IPS DF 19.7 (cell line): ENCODE measurements around the gene CDK6.

Experiments
- DNase-seq: peaks from one replicate; pipeline ENCODE4 v3.0.0-alpha.2; 2013; ENCODE audit warnings: low read depth, low spot score

Gene CDK6

DNA sequence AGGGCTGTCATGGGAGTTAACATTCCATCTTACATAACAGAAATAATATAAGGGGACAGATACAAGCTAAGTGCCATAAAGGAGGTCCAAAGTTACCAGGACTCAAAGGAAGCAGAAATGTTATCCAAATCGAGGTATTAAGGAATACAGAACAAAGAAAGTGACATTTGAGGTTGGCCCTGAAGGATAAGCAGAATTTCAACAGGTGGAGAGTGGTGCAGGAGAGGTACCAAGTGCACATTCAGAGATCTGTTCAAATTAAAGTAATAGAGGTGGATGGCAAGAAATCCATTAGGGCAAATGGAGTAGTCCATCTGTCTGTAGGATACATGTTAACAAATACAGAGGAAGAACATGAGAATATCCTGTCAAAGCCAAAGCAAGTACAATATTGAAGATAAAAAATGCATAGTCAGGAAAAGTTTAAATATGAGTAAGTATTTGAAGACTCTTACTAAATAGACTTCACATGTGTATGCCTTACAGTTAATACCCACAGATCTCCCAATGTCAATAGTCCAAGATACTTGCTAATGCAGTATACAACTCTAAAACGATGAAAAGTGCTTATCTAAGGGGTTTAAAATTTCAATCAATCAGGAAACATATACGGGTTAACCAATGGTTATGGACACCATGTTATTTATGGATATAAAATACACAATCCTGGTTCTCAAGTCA is 10.0 kb downstream of the CDK6 start:
- DNase-seq = no peak

GRCh38 chr7:92824901-92825480 is 11.4 kb downstream of the CDK6 start:
- no peak for DNase-seq

- DNase-seq = no peak
Measured at GRCh38 chr7:92824450-92824849, 11.9 kb downstream of the CDK6 start.

- DNase-seq = no peak
Measured at GRCh38 chr7:92823042-92823441, 13.3 kb downstream of the CDK6 start.

- DNase-seq = no peak
Measured at GRCh38 chr7:92820191-92820590, 16.2 kb downstream of the CDK6 start.

DNA sequence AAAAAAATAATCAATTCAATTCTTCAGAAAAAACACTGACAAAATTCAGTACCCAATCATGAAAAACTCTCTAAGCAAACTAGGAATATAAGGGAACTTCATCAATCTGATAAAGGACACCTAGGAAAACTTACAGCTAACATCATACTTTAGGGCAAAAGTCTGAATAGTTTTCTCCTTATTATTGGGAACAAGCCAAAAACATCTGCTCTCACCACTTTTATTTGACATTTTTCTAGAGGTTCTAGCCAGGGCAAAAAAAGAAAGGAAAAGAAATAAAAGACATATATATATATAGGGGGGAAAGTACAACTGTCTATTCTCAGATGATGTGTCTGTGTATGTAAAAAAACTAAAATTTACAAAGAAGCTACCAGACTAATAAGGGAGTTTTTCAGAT is 19.0 kb downstream of the CDK6 start:
- DNase-seq = no peak

DNA sequence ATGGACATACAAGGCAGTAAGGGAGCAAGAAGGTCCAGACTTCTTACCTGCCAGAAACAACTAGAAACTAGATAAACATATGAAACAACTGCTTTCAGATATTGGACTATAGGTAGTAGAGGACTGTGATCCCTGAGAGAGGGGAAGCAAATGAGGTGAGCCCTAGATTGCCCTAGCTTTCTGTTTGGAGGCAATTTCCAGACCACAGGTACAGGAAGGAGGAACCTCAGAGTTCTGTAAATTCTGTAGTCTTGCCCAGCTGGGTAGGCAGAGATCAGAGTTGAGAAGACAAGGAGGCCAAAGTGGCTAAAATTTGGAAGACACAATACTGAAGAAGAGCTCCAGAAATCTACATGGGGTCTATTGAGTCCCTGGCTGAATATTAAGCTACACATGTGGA is 21.0 kb downstream of the CDK6 start:
- DNase-seq = no peak

- DNase-seq = no peak
Measured at GRCh38 chr7:92813390-92814024, 22.9 kb downstream of the CDK6 start.

GRCh38 chr7:92811158-92811557 is 25.2 kb downstream of the CDK6 start:
- DNase-seq = no peak

DNA sequence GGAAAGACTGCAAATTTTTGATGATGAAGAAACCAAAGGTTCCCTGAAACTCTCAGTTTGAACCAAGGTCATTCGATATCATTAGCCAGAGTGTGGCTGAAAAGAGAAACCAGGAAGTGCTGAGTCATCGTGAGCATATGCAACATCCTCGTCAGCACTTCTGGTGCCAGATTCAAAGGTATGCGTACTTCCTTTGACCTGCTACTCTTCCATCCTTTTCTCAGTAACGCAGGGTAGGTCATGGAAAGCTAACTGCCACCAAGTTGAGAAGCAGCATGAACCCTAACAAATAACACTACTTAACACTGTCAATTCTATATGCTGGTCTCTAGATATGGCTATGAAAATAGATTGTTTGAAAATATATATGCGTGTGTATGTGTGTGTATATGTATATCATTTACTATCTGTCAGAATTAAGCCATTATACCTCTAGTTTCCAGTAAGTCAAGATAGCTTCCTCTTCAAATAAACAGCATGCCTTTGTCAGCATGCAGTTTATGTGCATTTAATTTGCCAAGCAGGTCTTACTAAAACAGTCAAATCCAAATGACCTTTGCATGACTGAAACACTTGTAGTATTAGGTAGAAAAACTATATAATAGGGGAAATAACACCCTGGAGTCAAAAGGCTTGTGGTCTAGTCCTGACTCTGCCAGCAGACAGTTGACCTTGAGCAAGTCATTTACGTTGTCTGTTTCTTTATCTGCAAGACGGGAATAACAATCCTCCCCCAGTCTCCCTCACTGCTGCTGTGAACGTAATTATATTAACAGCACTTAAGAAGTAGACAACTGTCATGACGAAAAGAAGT is 26.4 kb downstream of the CDK6 start:
- no peak for DNase-seq

DNA sequence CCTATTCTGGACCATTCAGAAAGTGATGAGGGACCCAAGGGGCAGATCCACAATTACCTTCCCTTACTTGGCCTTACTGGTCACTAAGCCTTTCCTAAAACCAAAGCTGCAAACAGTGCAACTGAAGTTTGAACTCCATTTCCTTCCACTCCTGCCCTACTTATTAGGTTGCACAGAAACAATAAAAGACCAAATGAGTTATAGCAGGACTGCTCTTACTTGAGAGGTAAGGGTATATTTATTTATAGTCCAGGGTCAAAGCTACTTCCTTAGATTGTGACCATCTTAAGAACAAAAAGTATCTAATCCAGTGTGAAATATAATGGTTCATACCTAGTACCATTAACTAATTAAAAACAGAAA is 27.0 kb downstream of the CDK6 start:
- no peak for DNase-seq

DNA sequence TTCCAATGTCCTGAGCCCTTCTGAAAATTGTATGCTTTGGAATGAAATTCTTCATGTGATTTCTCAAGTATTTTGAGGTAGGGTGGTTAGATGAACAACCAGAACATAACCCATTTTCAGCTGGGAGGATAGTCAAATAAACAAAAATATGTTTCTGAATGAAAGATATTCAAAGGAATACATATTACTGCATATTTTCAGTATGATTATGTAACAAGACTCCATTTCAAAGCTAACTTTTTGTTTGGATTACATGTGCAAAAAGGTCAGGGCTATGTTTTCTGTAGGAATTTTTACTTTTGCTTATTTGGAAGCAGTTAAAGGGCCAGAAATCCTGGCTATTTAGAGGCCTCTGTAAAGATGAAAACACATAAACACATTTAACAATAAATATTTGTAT is 27.7 kb downstream of the CDK6 start:
- no peak for DNase-seq

- DNase-seq = no peak
Measured at GRCh38 chr7:92808006-92808405, 28.4 kb downstream of the CDK6 start.

GRCh38 chr7:92806496-92806895 is 29.9 kb downstream of the CDK6 start:
- no peak for DNase-seq

DNA sequence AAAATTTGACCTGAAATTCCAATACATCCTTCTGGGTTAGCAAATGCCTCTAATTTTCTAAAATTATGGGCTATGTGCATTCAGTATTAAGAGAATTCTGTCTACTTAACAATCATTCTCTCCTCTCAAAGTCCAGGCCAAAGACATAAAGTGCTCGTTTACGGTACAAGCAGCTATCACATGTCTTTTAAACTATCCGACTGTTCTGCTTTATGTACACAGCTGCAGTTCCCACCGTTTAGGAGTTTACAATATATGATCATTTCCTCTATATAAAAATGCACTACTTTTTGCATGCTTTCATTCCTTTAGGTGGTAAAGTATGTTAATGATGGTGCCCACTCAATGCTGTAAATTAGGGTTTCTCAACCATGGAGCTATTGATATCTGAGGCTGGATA is 34.0 kb downstream of the CDK6 start:
- no peak for DNase-seq

DNA sequence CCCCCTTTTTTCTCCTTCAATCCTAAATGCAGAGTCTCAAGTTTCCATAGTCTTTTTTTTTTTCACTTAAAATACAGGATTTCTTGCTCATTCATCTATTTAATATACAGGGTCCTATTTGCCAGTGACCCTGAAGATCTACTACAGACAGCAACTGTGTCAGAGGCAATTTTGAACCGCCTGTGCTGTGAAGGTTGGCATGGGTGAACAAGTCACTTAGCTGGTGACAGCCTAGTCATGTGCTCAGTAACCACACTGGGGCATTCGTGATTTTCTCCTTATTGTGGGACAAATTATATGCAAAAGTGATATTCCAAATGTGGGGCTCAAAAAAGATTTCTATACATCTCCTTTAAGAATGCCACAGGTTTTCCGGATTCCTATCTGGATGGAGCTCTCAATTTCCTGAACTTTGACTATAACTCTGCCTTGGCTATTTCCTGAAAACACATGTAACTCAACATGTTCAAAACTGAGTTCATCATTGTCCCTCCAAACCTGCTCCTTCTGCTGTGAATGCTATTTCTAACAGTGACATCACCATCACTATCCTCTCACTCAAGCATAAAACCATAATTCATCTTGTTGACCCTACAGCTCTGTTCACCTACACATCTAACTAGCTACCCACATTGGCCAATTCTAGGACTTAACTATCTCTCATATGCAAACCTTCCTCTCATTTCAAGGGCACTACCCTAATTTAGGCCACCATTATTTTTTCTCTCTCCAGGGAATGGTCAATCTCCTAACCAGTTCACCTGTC is 36.7 kb downstream of the CDK6 start:
- no peak for DNase-seq

DNA sequence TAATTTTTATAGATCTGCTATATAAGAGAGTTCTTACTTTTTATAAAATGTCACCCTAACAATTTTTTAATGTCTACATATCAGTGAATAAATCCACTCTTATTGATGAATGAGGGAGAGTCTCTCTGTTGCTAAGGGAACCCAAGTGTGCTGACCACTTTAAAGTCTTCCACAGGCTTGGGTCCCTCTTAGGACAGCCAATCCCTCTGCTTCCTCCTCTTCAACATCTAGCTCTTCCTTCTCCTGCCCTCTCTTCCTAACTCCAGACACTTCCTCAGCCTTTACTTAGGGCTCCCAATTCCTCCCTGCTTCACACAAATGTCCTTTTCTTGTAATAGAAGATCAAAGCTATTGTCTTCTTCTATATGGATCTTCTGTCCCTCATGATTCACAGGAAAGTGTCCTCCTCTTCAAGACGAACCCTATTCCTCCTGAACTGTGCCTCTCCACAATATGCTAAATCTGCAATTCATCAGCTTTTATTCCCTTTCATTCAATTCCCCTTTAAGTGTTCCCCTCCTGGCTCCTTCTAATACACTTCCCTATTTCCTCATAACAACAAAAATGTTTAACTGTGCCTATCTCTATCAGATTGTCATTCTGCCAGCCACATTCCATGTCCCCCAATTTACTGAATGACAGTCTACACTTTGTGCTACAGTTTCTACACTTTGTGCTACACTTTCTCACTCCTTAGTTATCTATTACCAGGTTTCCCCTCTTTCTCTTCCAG is 37.7 kb downstream of the CDK6 start:
- no peak for DNase-seq

- DNase-seq = no peak
Measured at GRCh38 chr7:92797693-92798092, 38.7 kb downstream of the CDK6 start.

- no peak for DNase-seq
Measured at GRCh38 chr7:92797284-92797683, 39.1 kb downstream of the CDK6 start.

DNA sequence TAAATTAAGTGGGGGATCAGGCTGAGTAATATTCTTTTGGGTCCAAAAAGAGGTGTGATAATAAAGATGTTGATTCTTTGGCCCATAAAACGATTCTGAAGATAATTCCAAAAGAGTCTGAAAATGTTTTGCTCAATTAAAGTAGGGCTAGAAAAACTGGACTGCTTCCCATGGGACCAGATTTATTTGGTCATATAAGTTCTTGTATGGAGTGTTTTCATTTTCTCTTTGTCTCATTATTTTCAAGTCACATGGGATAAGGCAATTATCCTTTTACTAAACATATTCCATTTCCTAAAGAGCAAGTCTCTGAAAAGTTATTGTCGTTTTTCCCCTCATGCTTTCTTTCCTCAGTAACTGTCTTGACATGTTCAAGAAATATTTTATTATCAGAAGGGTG is 41.5 kb downstream of the CDK6 start:
- no peak for DNase-seq

DNA sequence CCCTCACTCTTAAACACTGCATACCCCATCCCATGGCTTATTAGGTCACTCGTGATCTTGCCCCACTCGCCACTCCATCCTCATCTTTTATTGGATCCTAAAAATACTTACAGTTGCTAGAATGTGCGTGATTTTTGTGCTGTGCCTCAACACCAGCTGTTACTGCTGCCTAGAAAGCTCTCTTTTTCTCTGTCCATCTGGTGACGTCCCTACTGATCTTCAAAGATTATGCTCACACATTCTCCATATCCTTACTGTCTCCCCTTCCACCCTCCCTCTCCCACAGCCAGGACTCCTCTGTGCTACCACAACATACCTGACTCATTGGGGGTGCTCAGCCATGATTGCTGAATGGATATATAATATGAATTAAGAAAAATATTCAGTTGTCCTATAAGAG is 42.0 kb downstream of the CDK6 start:
- DNase-seq = no peak
